Fibroblast of gingiva (primary cell): ENCODE data around the gene FAM174B.

Experiments
- DNase-seq: peaks from one replicate; pipeline ENCODE4 v3.0.0-alpha.2; 2011; ENCODE audit warnings: low read depth

The FAM174B gene

GRCh38 chr15:92638709-92639365 is 16.7 kb downstream of the FAM174B start:
- DNase-seq: no peak

- DNase-seq: no peak
Measured at GRCh38 chr15:92638291-92638708, 17.3 kb downstream of the FAM174B start.

- no peak for DNase-seq
Measured at GRCh38 chr15:92637626-92638025, 17.9 kb downstream of the FAM174B start.

GRCh38 chr15:92636908-92637481 is 18.6 kb downstream of the FAM174B start:
- DNase-seq: no peak

GRCh38 chr15:92636401-92636907 is 19.1 kb downstream of the FAM174B start:
- no peak for DNase-seq

GRCh38 chr15:92634671-92635201 is 20.8 kb downstream of the FAM174B start:
- no peak for DNase-seq

GRCh38 chr15:92634060-92634459 is 21.5 kb downstream of the FAM174B start:
- no peak for DNase-seq

GRCh38 chr15:92633418-92633817 is 22.2 kb downstream of the FAM174B start:
- no peak for DNase-seq

- DNase-seq: no peak
Measured at GRCh38 chr15:92633001-92633400, 22.6 kb downstream of the FAM174B start.

GRCh38 chr15:92631721-92632120 is 23.9 kb downstream of the FAM174B start:
- DNase-seq: no peak

- DNase-seq: no peak
Measured at GRCh38 chr15:92629975-92630626, 25.5 kb downstream of the FAM174B start.

- no peak for DNase-seq
Measured at GRCh38 chr15:92629276-92629974, 26.1 kb downstream of the FAM174B start.

- DNase-seq: no peak
Measured at GRCh38 chr15:92627014-92627413, 28.6 kb downstream of the FAM174B start.

GRCh38 chr15:92625251-92625980 is 30.2 kb downstream of the FAM174B start:
- no peak for DNase-seq

- DNase-seq: no peak
Measured at GRCh38 chr15:92624401-92624991, 31.1 kb downstream of the FAM174B start.

GRCh38 chr15:92623435-92623834 is 32.1 kb downstream of the FAM174B start:
- DNase-seq: no peak

- no peak for DNase-seq
Measured at GRCh38 chr15:92621972-92622533, 33.5 kb downstream of the FAM174B start.

- no peak for DNase-seq
Measured at GRCh38 chr15:92620991-92621390, 34.6 kb downstream of the FAM174B start.

- no peak for DNase-seq
Measured at GRCh38 chr15:92619145-92620101, 36.2 kb downstream of the FAM174B start.
